KMS-11 (cell line): ENCODE data around the gene LIN28A.
"Not testable (repeated sequence)": the region's sequence is repeated elsewhere in the genome, so short reads cannot be mapped to it uniquely, and the experiment has no call there.

Source experiments
- H2AFZ ChIP-seq: fragments of 200-600 bp; sonication (generic); 2 replicates; pipeline ENCODE4 v1.6.1; 2016; ENCODE audit warnings: antibody characterized with exemption, mixed run types, low read depth
- H3K27ac ChIP-seq: fragments of 200-600 bp; sonication (generic); 2 replicates; pipeline ENCODE4 v1.6.1; 2016; ENCODE audit warnings: mild to moderate bottlenecking, mixed run types
- H3K27me3 ChIP-seq: fragments of 200-600 bp; sonication (generic); 2 replicates; pipeline ENCODE4 v1.6.1; 2017; ENCODE audit warnings: mild to moderate bottlenecking, low read depth, mixed run types, moderate library complexity; ENCODE audit not compliant: insufficient read depth
- H3K36me3 ChIP-seq: fragments of 200-600 bp; sonication (generic); 2 replicates; pipeline ENCODE4 v1.6.1; 2017; ENCODE audit warnings: mild to moderate bottlenecking, mixed run types; ENCODE audit not compliant: insufficient read depth
- H3K4me1 ChIP-seq: fragments of 200-600 bp; sonication (generic); 2 replicates; pipeline ENCODE4 v1.6.1; 2016; ENCODE audit warnings: mild to moderate bottlenecking, low read depth, mixed run types; ENCODE audit not compliant: poor library complexity, severe bottlenecking
- H3K4me2 ChIP-seq: fragments of 200-600 bp; sonication (generic); 2 replicates; pipeline ENCODE4 v1.7.0; 2016; ENCODE audit warnings: mild to moderate bottlenecking, mixed run types
- H3K4me3 ChIP-seq: fragments of 200-600 bp; sonication (generic); IDR thresholded peaks from 2 replicates; pipeline ENCODE4 v1.6.1; 2017; ENCODE audit warnings: low read depth, low read length, mixed read lengths; ENCODE audit not compliant: insufficient read depth
- H3K79me2 ChIP-seq: fragments of 200-600 bp; sonication (generic); 2 replicates; pipeline ENCODE4 v1.6.1; 2016; ENCODE audit warnings: low read depth, mixed run types; ENCODE audit not compliant: insufficient read depth
- H3K9ac ChIP-seq: fragments of 200-600 bp; sonication (generic); 2 replicates; pipeline ENCODE4 v1.6.1; 2016; ENCODE audit warnings: mild to moderate bottlenecking, mixed run types
- H4K20me1 ChIP-seq: fragments of 200-600 bp; sonication (generic); 2 replicates; pipeline ENCODE4 v1.6.1; 2016; ENCODE audit warnings: mild to moderate bottlenecking, mixed run types; ENCODE audit not compliant: insufficient read depth
- TF ChIP-seq, protein P1 (sequence below): fragments of 200-600 bp; sonication (generic); conservative IDR thresholded peaks from 2 replicates; pipeline ENCODE4 v1.6.1; 2017; ENCODE audit warnings: low read depth, mild to moderate bottlenecking, antibody characterized with exemption, low read length, moderate library complexity, mixed read lengths

The LIN28A gene

GRCh38 chr1:26384076-26384475, 26.5 kb upstream of the LIN28A start:
- Histone ChIP-seq H3K4me3 (no peak overlapping the region), H3K27me3 (no peaks in the 10 kb centered on the region), H2AFZ (no peak overlapping the region), H3K4me2 (no peak overlapping the region), H3K9ac (no peak overlapping the region), H3K36me3 (no peaks in the 10 kb centered on the region), H3K4me1 (no peaks in the 10 kb centered on the region), H4K20me1 (no peaks in the 10 kb centered on the region), H3K79me2 (no peaks in the 10 kb centered on the region), H3K27ac (no peak overlapping the region)
- TF ChIP-seq, protein P1, sequence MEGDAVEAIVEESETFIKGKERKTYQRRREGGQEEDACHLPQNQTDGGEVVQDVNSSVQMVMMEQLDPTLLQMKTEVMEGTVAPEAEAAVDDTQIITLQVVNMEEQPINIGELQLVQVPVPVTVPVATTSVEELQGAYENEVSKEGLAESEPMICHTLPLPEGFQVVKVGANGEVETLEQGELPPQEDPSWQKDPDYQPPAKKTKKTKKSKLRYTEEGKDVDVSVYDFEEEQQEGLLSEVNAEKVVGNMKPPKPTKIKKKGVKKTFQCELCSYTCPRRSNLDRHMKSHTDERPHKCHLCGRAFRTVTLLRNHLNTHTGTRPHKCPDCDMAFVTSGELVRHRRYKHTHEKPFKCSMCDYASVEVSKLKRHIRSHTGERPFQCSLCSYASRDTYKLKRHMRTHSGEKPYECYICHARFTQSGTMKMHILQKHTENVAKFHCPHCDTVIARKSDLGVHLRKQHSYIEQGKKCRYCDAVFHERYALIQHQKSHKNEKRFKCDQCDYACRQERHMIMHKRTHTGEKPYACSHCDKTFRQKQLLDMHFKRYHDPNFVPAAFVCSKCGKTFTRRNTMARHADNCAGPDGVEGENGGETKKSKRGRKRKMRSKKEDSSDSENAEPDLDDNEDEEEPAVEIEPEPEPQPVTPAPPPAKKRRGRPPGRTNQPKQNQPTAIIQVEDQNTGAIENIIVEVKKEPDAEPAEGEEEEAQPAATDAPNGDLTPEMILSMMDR: no peak

GRCh38 chr1:26385063-26385462, 25.6 kb upstream of the LIN28A start:
- not testable (repeated sequence) for H3K27ac ChIP-seq, H2AFZ ChIP-seq, H3K4me1 ChIP-seq, H3K4me3 ChIP-seq, H3K36me3 ChIP-seq, H3K9ac ChIP-seq, H3K27me3 ChIP-seq, H3K4me2 ChIP-seq, H4K20me1 ChIP-seq, H3K79me2 ChIP-seq

- no peak overlapping the region for H3K27ac ChIP-seq
- H3K4me2 ChIP-seq: no peak overlapping the region
- H3K36me3 ChIP-seq: no peaks in the 10 kb centered on the region
- H4K20me1 ChIP-seq: no peaks in the 10 kb centered on the region
- H3K79me2 ChIP-seq: no peaks in the 10 kb centered on the region
- no peak overlapping the region for H3K4me3 ChIP-seq
- H2AFZ ChIP-seq: no peak overlapping the region
- H3K4me1 ChIP-seq: no peaks in the 10 kb centered on the region
- no peaks in the 10 kb centered on the region for H3K27me3 ChIP-seq
- TF ChIP-seq, protein P1: no peak
- H3K9ac ChIP-seq: no peak overlapping the region
These were observed 23.2 kb upstream of the LIN28A start for GRCh38 chr1:26387447-26387846.

DNA sequence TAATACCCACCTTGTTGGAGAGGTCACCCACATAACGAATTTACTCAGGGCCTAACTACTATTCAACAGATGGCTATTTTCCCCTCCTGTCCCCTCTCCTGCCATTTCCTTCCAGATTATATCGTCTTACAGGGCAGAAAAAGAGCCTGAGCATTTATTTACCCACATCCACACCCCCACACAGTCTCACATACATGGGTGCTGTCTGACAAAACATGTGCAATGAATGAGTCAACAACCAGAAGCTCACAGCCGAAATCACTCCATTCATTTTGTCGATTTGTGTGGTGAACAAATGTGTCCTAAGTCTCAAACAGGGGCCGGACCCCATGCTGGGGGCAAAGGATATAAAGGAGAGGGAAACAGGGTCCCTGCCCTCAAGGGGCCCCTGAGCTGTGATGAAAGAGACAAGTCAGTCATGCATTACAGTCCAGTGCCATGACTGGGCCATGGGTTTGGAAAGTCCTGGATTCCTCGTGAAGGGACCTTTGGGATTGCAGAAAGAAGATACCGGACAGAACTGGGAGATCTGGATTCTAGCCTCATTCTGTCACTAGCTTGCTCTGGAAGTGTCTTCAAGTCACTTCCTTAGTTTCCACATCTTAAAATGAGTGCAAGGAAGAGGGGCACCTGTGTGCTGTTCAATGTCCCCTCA, 21.7 kb upstream of the LIN28A start:
- Histone ChIP-seq H3K27ac (no peak overlapping the region), H3K27me3 (no peaks in the 10 kb centered on the region), H3K79me2 (no peaks in the 10 kb centered on the region), H3K4me2 (no peak overlapping the region), H3K9ac (no peak overlapping the region), H3K36me3 (no peaks in the 10 kb centered on the region), H4K20me1 (no peaks in the 10 kb centered on the region), H3K4me1 (no peaks in the 10 kb centered on the region), H3K4me3 (no peak overlapping the region), H2AFZ (no peak overlapping the region)
- TF ChIP-seq, protein P1: no peak

- Histone ChIP-seq H4K20me1 (no peaks in the 10 kb centered on the region), H3K27me3 (no peaks in the 10 kb centered on the region), H3K9ac (no peak overlapping the region), H2AFZ (no peak overlapping the region), H3K4me3 (no peak overlapping the region), H3K4me1 (no peaks in the 10 kb centered on the region), H3K4me2 (no peak overlapping the region), H3K36me3 (no peaks in the 10 kb centered on the region), H3K27ac (no peak overlapping the region), H3K79me2 (no peaks in the 10 kb centered on the region)
- TF ChIP-seq, protein P1: no peak
These were observed 20.9 kb upstream of the LIN28A start for GRCh38 chr1:26389604-26390247.
